ENCODE measurements around the gene PPA1.

- TF ChIP-seq CTCF (conservative IDR thresholded peaks at IDR 0.05; ENCODE audit: low read depth, low read length) (no peak), NFE2L2 (IDR thresholded peaks at IDR 0.05; ENCODE audit: low read depth, low read length) (no peak), CEBPB (IDR thresholded peaks at IDR 0.05; ENCODE audit: low read depth, low read length) (no peak), FOS (IDR thresholded peaks at IDR 0.05; ENCODE audit: low read depth, low read length) (no peak), RCOR1 (IDR thresholded peaks at IDR 0.05; ENCODE audit: insufficient replicate concordance, low read length) (no peak), ELK1 (IDR thresholded peaks at IDR 0.05; ENCODE audit: borderline replicate concordance, low read depth, low read length) (no peak), POLR2A (IDR thresholded peaks at IDR 0.05; ENCODE audit: low read depth, low read length) (no peak)
Measured at GRCh38 chr10:70166394-70166793, 66.8 kb downstream of the PPA1 start.

Measured in IMR-90 (cell line).